CD14-positive monocyte (primary cell): Measurements from ENCODE around the gene CHPF. TPM values are rescaled to one million over a fixed set of nuclear protein-coding genes. Genes with fewer than 3 reads are reported as not detected.

ENCODE experiments used
- DNase-seq, 3 donors: peaks; one replicate each; pipeline ENCODE4 v3.0.0-alpha.2; 2011 to 2022
- H2AFZ ChIP-seq: 2 replicates; pipeline ENCODE4 v1.6.0; 2012; ENCODE audit warnings: mild to moderate bottlenecking, low read depth, low read length, inconsistent platforms; ENCODE audit not compliant: insufficient read depth, poor library complexity, severe bottlenecking
- H3K27ac ChIP-seq, 2 donors: 1 replicate in 1 of 2; 2 replicates in 1 of 2; pipeline ENCODE4 v1.5.1; 2012 to 2013; ENCODE audit warnings: low read length in 2 of 2, control low read depth in 1 of 2, inconsistent platforms in 1 of 2, low read depth in 1 of 2, mild to moderate bottlenecking in 1 of 2
- H3K27me3 ChIP-seq, 2 donors: one replicate each; pipeline versions ENCODE4 v1.6.0 to v1.6.1; 2011 to 2013; ENCODE audit warnings: low read length in 2 of 2; ENCODE audit not compliant: control insufficient read depth in 2 of 2, insufficient read depth in 2 of 2
- H3K36me3 ChIP-seq, 2 donors: replicated peaks in 1 of 2; 1 replicate in 1 of 2; 2 replicates in 1 of 2; pipeline versions ENCODE4 v1.5.1 to v1.6.1; 2012 to 2013; ENCODE audit warnings: low read length in 2 of 2, control low read depth in 1 of 2, inconsistent platforms in 1 of 2, mild to moderate bottlenecking in 1 of 2; ENCODE audit not compliant: insufficient read depth in 2 of 2, control insufficient read depth in 1 of 2
- H3K4me1 ChIP-seq, 2 donors: 1 replicate in 1 of 2; 2 replicates in 1 of 2; pipeline versions ENCODE4 v1.5.1 to v1.6.1; 2012 to 2013; ENCODE audit warnings: low read length in 2 of 2, control low read depth in 1 of 2, inconsistent platforms in 1 of 2, mild to moderate bottlenecking in 1 of 2, moderate library complexity in 1 of 2; ENCODE audit not compliant: insufficient read depth in 2 of 2, control insufficient read depth in 1 of 2
- H3K4me2 ChIP-seq: replicated peaks from 2 replicates; pipeline ENCODE3; 2012; ENCODE audit warnings: low read length, moderate library complexity, mild to moderate bottlenecking; ENCODE audit not compliant: poor library complexity, severe bottlenecking; ENCODE audit errors: extremely low read depth
- H3K4me3 ChIP-seq, 3 experiments: fragments of 200-600 bp in 1 of 3; sonication (generic) in 1 of 3; replicated peaks in 1 of 3; 1 replicate in 2 of 3; 2 replicates in 1 of 3; pipeline ENCODE4 v1.5.1; 2011 to 2013; ENCODE audit warnings: low read length in 3 of 3, mild to moderate bottlenecking in 3 of 3, control low read depth in 2 of 3, low read depth in 2 of 3, inconsistent platforms in 1 of 3, moderate library complexity in 1 of 3
- H3K79me2 ChIP-seq: 2 replicates; pipeline ENCODE4 v1.6.0; 2012; ENCODE audit warnings: mild to moderate bottlenecking, control low read depth, inconsistent platforms, low read length, moderate library complexity; ENCODE audit not compliant: insufficient read depth
- H3K9ac ChIP-seq: 2 replicates; pipeline ENCODE4 v1.6.0; 2017; ENCODE audit warnings: low read length, mild to moderate bottlenecking; ENCODE audit not compliant: insufficient read depth, poor library complexity, severe bottlenecking
- H3K9me3 ChIP-seq, 2 donors: replicated peaks in 1 of 2; 1 replicate in 1 of 2; 2 replicates in 1 of 2; pipeline versions ENCODE4 v1.5.1 to v1.6.1; 2012 to 2013; ENCODE audit warnings: low read length in 2 of 2, control low read depth in 1 of 2; ENCODE audit not compliant: control insufficient read depth in 1 of 2, insufficient read depth in 1 of 2
- H4K20me1 ChIP-seq: 2 replicates; pipeline ENCODE4 v1.6.0; 2012; ENCODE audit warnings: mild to moderate bottlenecking, low read length, control low read depth, moderate library complexity; ENCODE audit not compliant: insufficient read depth
- H3K27ac Mint-ChIP-seq, 7 donors: one replicate each; pipeline ENCODE4 v1.8.0; 2020; ENCODE audit warnings: mild to moderate bottlenecking in 7 of 7, mixed read lengths in 7 of 7, moderate library complexity in 6 of 7, inconsistent platforms in 2 of 7
- H3K27me3 Mint-ChIP-seq, 3 donors: one replicate each; pipeline ENCODE4 v1.8.0; 2021 to 2022; ENCODE audit warnings: low read depth in 3 of 3, mild to moderate bottlenecking in 3 of 3, mixed read lengths in 3 of 3, moderate library complexity in 3 of 3, inconsistent platforms in 1 of 3
- H3K36me3 Mint-ChIP-seq, 2 donors: one replicate each; pipeline ENCODE4 v1.8.0; 2020; ENCODE audit warnings: mixed read lengths in 2 of 2, inconsistent platforms in 1 of 2, mild to moderate bottlenecking in 1 of 2
- H3K4me1 Mint-ChIP-seq: one replicate; pipeline ENCODE4 v1.8.0; 2020; ENCODE audit warnings: mild to moderate bottlenecking, mixed read lengths
- H3K4me3 Mint-ChIP-seq, 2 donors: one replicate each; pipeline ENCODE4 v1.8.0; 2020; ENCODE audit warnings: mild to moderate bottlenecking in 2 of 2, mixed read lengths in 2 of 2, moderate library complexity in 1 of 2
- H3K9me3 Mint-ChIP-seq, 7 donors: one replicate each; pipeline ENCODE4 v1.8.0; 2020 to 2022; ENCODE audit warnings: mixed read lengths in 7 of 7, mild to moderate bottlenecking in 6 of 7, moderate library complexity in 6 of 7, inconsistent platforms in 2 of 7
- CTCF ChIP-seq: fragments of 200-600 bp; IDR thresholded peaks from one replicate; pipeline ENCODE4 v1.8.0; 2022; ENCODE audit warnings: antibody characterized with exemption, mild to moderate bottlenecking
- WGBS: methylation state at CpG from one replicate; pipeline ENCODE4 v1.1.5; 2013; ENCODE audit warnings: missing lambda C conversion rate; ENCODE audit not compliant: insufficient coverage; 5-methylcytosine and 5-hydroxymethylcytosine counted together
- intact Hi-C, 2 donors: fragments of 100-400 bp; cut with micrococcal nuclease; formaldehyde crosslinking; loops; one replicate each; pipeline versions ENCODE4 v1.15.0 to v1.15.1; 2023
- polyA plus RNA-seq, 3 donors: library from polyadenylated mRNA; depleted of rRNA in 1 of 3; unstranded in 2 of 3; stranded (reverse) in 1 of 3; fragments of 300-500 nt in 2 of 3; fragments of >200 nt in 1 of 3; fragmentation: Illumina TruSeq in 2 of 3; gene quantifications; 1 replicate in 2 of 3; 2 replicates in 1 of 3; pipeline ENCODE4 v1.2.3, GENCODE V29; 2012 to 2021

The CHPF gene
- polyA plus RNA-seq, 3 donors: 0.09 to 0.32 (median 0.09) TPM

GRCh38 chr2:219552382-219553167 lies 9.0 kb upstream of the CHPF start:
- peaks cover 35 to 57% (median 46%) of the 10 kb centered on the region in 3 donors for H3K27me3 Mint-ChIP-seq
- DNase-seq: peak; percentile 69 to 75 (median 73)
- Histone ChIP-seq H2AFZ (peak overlapping the region; percentile 74), H3K27ac (no peak overlapping the region), H3K4me2 (peak overlapping the region; percentile 82), H3K36me3 (no peaks in the 10 kb centered on the region), H3K27me3 (peaks cover 17 to 44% of the 10 kb centered on the region in 2 donors), H4K20me1 (no peaks in the 10 kb centered on the region), H3K9me3 (peaks cover 0 to 5% of the 10 kb centered on the region in 2 donors), H3K9ac (peak overlapping the region; percentile 46), H3K4me1 (peaks cover 12 to 18% of the 10 kb centered on the region in 2 donors), H3K4me3 (peak overlapping the region; percentile 30 to 71 (median 30)), H3K79me2 (no peaks in the 10 kb centered on the region)
- peak overlapping the region; percentile 67 to 81 for H3K4me3 Mint-ChIP-seq
- H3K9me3 Mint-ChIP-seq: peaks cover 0 to 9% (median 3%) of the 10 kb centered on the region in 7 donors
- WGBS: 1% methylated on average over 98 of the region's 99 CpGs
- TF ChIP-seq CTCF: no peak
- peaks cover 8% of the 10 kb centered on the region for H3K4me1 Mint-ChIP-seq
- peak overlapping the region in 1 of 7 donors; percentile 21 for H3K27ac Mint-ChIP-seq
- peaks cover 0 to 3% of the 10 kb centered on the region in 2 donors for H3K36me3 Mint-ChIP-seq
- intact Hi-C loops: loop anchor here (5.0 kb wide), 1 partner anchor 45 kb away; the partner anchor contains the start of gene STK11IP (in 2 of the 2)

- H3K9ac ChIP-seq: peak overlapping the region; percentile 46
- peaks cover 12 to 18% of the 10 kb centered on the region in 2 donors for H3K4me1 ChIP-seq
- H3K9me3 ChIP-seq: peaks cover 0 to 5% of the 10 kb centered on the region in 2 donors
- H3K27me3 ChIP-seq: peaks cover 17 to 44% of the 10 kb centered on the region in 2 donors
- H3K4me2 ChIP-seq: peak overlapping the region; percentile 82
- Mint-ChIP-seq H3K27ac (peak overlapping the region in 2 of 7 donors; percentile 12 to 21), H3K27me3 (peaks cover 35 to 60% (median 46%) of the 10 kb centered on the region in 3 donors), H3K4me3 (peak overlapping the region; percentile 67 to 81), H3K4me1 (peaks cover 8% of the 10 kb centered on the region), H3K36me3 (peaks cover 0 to 3% of the 10 kb centered on the region in 2 donors), H3K9me3 (peaks cover 0 to 9% (median 3%) of the 10 kb centered on the region in 7 donors)
- H3K79me2 ChIP-seq: no peaks in the 10 kb centered on the region
- no peak for TF ChIP-seq CTCF
- no peaks in the 10 kb centered on the region for H3K36me3 ChIP-seq
- H4K20me1 ChIP-seq: no peaks in the 10 kb centered on the region
- intact Hi-C loops: loop anchor here (5.0 kb wide), 1 partner anchor 46 kb away; the partner anchor contains the start of gene STK11IP (in 2 of the 2)
- peak in 1 of 3 donors; percentile 35 for DNase-seq
- WGBS: 4% methylated on average over 37 of the region's 54 CpGs
- peak overlapping the region in 2 of 3 experiments; percentile 30 to 71 for H3K4me3 ChIP-seq
- peak overlapping the region; percentile 74 for H2AFZ ChIP-seq
- no peak overlapping the region for H3K27ac ChIP-seq
Measured at GRCh38 chr2:219551441-219552381, 8.1 kb upstream of the CHPF start.
